ENCODE measurements around the gene HS3ST5.
"Not testable (repeated sequence)": the region's sequence is repeated elsewhere in the genome, so short reads cannot be mapped to it uniquely, and the experiment has no call there.

The HS3ST5 gene

DNA sequence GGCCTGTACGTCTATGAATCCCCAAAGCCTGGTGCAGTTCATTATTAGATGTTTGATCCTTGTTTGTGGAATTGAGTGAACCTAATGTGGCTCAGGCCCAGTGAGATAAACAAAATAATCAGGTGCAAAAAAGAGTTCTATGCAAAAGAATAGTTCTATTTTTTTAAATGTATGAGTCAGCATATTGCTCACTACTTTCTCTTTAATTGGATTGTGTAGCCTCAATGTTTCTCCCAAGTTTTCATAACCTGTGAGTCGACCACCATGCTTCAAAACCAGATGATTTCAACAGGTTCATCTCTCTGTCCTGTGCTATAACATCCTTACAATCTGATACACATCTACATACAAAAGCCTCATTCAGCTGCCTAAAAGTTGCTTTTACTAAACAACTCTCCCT is 255.3 kb downstream of the HS3ST5 start:
- no peak for DNase-seq (ENCODE audit: low read depth)

DNA sequence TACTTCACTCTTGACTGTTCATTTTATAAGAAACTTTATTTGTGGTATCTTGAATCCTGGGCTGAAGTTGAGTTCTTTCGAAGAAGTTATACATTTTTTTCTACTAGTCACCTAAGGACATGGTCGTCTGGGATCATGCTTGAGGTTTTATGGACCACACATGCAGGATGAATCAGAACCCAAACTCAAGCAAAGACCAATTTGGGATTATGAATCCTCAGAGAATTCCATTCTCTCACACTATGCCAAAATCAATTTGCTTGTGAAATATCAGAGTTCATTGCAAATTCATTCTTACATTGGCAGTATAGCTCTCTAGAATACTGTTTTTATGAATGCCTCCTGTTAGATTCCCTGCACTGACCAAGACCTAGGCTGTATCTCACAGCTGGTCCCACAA is 257.6 kb downstream of the HS3ST5 start:
- DNase-seq (ENCODE audit: low read depth) = no peak

DNA sequence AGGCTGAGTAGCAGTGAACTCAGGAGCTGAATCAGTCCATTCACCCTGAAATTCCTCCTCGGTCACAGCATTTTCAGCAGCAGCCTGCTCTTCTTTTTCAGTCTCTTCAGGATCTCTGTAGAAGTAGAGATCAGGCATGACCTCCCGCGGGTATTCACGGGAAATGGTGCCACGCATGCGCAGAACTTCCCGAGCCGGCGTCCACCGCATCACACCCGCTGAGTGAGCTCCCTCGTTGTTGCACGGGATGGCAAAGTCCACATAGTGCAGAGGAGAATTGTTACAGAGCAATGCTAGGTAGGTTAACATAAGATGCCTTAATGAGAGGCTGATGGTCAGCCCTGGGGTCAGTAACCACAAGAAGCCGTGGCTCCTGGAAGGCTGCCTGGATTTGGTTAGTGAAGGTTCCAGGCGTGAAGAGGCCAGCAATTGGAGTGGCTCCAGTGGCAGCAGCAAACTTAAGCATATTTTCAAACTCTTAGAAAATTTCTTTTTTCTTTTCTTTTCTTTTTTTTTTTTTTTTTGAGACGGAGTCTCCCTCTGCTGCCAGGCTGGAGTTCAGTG is 258.4 kb downstream of the HS3ST5 start:
- no peak for DNase-seq (ENCODE audit: low read depth)

DNA sequence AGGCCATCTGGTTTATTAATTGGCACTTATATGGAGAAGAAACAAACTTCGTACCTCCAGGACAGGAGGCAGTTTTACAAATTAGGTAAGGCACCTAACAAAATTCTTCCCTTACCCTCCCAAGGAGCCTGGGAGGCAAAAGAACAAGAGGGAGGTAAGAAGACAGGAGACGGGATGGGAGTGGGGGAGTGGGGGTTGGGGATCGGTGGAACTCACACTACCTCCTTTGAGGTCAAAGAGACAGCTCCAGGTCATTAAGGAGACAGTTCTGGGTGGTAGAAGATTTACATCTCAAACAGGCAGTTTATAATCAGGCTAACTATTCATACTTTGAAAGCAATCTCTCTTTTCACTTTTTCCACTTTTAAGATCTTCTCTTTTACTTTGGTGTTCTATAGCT is 259.6 kb downstream of the HS3ST5 start:
- DNase-seq (ENCODE audit: low read depth) = no peak

DNA sequence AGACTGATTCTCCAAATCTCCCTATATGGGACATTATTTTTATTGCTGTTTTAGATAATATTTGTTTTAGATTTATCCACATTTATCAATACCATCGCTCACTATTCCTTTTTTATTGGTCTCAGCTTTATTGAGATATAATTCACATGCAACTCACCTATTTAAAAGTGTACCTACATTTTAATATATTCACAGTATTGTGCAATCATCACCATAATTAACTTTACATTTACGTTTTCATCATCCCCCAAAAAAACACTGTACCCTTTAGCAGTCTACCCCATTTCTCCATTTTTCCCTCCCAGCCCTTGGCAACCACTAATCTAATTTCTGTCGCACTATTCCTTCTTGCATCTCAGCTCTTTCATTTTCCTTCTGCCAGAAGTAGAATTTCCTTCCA is 261.1 kb downstream of the HS3ST5 start:
- DNase-seq (ENCODE audit: low read depth) = no peak

DNA sequence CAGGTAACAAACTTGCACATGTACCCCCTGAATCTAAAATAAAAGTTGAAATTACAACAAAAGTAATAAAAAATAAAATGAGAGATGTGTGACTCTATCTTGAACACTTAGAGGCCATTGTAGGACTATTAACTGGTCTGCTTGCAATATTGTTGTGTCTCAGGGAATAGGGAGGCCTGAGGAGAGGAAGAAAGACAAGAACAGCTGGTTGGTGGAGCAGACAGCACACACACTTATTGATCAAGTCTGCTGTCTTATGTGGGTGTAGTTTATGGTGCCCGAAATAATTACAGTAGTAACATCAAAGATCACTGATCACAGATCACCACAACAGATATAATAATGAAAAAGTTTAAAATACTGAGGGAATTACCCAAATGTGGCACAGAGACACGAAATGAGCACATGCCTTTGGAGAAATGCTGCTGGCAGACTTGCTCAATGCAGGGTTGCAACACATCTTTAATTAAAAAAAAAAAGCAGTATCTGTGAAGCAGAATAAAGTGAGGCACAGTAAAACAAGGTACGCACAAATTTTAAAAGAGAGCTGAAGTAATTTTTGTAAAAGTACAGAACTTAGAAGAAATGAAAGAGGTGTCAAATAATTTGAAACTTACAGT is 261.8 kb downstream of the HS3ST5 start:
- no peak for DNase-seq (ENCODE audit: low read depth)

DNA sequence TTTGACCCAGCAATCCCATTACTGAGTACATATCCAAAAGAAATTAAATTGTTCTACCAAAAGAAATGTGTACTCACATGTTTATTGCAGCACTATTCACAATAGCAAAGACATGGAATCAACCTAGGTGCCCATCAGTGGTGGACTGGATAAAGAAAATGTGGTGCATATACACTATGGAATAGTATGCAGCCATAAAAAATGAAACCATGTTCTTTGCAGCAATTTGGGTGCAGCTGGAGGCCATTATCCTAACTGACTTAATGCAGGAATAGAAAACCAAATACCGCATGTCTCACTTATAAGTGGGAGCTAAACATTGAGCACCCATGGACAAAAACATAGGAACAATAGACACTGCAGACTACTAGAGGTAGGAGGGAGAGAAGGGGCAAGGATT is 262.4 kb downstream of the HS3ST5 start:
- DNase-seq (ENCODE audit: low read depth) = not testable (repeated sequence)

DNA sequence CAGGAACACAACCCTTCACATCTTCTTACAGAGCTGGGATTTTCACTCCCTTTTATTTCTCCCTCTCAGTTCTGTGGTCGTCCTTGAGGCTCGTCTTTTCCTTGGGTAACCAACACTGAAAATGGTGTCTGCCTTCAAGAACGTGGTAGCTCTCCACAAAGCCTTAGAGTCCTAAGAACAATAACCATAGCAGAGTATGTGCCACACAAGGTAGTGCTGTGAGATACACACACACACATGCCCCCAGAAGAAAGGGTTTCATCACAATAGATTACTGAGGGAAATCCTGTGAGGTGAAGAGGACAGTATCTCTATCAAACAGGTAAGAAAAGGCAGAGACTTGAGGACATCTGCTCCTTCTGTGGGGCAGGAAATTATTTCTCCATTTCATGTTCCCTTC is 267.0 kb downstream of the HS3ST5 start:
- no peak for DNase-seq (ENCODE audit: low read depth)

DNA sequence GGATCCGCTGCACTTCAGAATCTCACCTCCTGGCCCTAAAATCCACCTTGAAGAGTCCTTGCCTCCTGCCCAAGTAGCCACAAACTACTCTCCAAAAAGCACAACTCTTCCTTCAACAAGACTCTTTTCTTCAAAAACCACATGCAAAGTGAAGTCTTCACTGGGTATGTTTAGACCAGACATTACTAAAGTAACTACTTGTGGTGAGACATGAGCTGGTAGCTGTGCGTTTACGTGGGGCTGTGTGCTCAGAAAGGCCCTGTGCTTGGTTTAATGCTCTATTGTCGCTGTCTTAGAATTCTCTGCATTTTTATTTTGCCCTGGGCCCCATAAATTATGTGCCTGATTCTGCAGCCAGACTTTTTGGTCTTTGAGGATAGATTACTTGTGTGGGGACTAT is 267.5 kb downstream of the HS3ST5 start:
- DNase-seq (ENCODE audit: low read depth) = no peak

DNA sequence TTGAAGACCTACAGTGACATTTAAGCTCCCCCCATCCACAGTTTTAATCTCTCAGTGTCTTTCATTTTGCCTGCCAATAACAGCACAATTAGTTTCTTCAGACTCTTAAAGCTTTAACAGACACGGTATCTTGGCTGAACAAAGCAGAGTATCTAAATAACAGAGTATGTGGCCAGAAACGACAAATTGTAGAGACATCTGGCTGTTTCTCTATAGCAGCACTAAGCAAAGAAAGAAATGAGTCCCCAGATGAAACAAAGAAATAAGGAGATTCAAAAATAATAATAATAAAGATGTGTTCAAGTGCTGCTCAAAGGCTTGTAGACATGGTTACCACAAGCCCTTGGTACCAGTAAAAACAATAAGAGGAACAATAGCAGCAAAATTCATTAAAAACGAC is 274.1 kb downstream of the HS3ST5 start:
- no peak for DNase-seq (ENCODE audit: low read depth)

DNA sequence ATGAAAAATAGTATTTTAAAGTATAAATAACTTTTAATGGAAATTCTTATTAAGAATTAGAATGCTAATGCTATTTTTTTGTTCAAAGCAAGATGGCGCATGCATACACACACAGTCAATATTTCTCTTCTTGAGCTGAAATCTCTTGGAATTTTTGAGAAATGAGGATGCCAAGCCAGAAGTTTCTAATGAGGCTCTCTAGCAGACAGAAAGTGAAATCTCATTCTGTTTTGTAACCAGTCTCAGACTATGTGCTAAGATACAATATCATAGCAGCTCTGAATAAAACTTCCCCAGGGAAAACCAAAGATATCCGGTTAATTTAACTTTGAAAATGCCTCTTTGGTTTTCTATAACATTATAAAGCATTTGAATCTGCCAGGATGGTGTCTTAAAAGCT is 274.7 kb downstream of the HS3ST5 start:
- DNase-seq (ENCODE audit: low read depth) = no peak

DNA sequence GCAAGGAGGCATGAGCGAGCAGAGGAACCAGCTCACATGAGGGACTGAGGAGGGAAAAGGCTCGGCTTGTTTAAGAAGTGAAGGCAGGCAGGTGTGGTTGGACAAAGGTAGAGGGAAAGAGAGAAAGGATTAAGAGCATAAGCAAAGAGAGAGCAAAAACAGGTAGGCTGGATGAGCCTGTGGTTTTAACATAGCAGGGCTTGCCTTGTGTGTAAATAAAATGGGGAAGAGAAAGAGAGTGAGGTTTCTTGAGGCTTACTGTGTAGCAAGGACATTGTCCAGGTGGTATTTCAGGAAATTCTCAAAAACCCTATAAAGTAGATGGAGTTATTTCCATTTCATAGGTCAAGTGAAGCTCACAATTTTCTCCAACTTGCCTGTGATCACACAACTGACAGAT is 278.0 kb downstream of the HS3ST5 start:
- DNase-seq (ENCODE audit: low read depth) = no peak

DNA sequence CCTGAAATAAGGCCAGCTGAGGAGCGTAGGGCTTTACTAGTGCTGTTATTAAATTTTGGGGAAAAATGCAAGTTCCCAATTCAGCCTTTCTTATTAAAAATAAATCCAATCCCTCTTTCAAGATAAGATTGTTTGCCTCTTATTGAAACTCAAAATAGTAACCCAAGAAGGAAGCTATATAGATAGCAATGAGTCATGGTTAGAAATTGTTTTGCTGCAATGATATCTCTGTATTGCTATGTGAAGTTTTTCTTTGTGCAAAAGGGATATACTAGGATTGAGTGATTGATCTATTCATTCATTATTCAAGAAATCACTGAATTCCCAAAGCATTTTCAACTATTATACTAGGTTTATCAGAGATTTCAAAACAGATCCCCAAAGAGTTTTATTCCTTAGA is 278.9 kb downstream of the HS3ST5 start:
- DNase-seq (ENCODE audit: low read depth) = no peak

DNA sequence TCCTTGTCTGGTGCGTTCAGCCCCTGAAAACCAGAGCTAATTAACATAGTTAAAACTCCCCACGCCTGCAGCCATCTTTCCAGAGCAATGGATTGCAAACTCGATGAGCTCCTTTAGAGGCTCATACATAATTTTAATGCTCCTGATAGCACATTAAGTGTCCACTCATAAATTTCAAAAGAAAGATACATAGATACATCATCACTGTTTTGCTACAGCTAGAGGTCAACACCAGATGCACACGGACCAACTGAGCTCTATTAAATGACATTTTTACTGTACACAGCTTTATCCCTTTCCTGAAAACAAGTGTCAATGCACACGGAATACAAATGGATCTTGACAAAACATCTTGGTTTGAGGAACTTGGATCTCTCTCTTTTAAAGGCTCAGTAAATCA is 280.6 kb downstream of the HS3ST5 start:
- no peak for DNase-seq (ENCODE audit: low read depth)

DNA sequence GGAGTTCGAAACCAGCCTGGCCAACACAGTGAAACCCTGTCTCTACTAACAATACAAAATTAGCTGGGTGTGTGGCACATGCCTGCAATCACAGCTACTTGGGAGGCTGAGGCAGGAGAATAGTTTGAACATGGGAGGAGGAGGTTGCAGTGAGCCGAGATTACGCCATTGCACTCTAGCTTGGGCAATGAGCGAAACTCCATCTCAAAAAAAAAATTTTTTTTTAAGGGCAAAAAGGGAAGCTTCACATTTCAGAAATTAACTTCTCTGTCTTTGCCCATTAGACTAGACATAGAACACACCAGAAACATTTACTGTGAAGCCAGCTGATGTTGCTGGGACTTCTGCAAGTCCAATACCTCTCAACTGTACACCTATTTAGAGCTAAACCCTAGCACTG is 281.1 kb downstream of the HS3ST5 start:
- DNase-seq (ENCODE audit: low read depth) = no peak

DNA sequence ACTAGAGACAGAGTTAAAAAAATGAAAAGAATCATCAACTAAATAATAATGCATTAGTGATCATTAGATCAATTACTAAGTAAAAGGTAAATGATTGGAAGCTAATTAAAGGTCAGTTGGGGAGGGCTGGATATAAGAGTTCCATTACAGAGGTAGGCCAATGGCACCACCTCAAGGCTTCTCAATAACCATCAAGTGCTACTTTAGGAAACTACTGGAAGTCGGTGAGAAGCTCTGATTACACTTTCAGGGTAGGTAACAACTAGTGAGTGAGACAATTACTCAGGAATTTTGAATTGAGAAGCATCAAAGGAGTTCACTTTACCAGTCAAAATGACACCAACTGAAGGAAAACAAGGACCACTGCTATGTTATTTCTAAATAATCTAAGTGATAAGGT is 281.7 kb downstream of the HS3ST5 start:
- DNase-seq (ENCODE audit: low read depth) = no peak

DNA sequence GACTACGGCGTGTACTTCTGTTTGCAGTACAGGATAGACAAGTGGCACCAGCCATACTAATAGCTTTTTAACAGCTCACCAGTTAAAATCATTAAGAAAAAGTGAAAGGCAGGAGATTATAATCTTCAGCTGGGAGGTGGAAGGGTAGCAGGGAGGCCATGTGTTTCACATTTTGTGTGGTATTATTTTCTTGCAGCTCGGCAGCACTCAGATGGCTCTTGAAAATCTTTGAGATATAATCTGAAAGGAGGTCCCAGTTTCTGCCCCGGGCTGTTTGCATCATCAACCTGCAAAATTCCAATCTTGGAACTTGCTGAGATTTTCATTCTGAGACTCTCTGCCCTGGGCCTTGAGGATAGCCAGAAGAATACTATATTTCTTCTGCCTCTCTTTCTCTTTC is 284.4 kb downstream of the HS3ST5 start:
- no peak for DNase-seq (ENCODE audit: low read depth)

DNA sequence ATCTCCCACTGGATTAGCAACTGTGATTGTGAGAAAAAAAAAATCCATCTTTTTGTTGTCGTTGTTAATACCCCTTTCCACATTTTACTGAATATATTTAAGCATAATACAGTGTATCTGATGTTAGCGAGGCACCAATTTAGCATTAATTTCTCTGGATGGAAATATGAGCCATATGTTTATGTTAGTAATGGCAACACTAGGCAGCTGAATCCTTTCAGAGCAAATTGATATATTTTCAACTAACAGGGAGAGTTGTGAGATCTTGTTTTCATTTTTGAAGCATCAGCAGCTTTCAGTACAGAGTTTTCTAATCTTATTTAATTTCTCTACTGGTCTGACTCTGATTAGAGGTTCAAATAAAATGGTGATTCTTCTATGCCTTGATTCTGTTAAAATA is 287.1 kb downstream of the HS3ST5 start:
- DNase-seq (ENCODE audit: low read depth) = no peak

DNA sequence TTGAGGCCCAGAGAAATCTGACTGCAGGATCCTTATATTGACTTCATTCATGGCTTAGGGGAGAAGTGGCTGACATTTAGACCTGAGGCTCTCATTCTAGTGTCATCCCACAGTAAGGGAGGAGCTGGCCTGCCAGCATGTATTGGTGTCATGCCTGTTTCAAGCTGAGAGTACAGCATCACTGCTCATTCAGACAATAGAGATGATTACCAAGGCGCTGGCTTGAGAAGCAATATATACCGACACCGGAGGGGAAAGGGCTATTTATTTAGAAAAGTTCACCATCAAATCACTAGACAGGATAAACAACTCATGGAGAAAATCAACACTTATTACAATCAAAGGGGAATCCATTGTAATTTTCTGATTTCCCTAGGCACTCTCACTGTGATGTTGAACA is 287.5 kb downstream of the HS3ST5 start:
- no peak for DNase-seq (ENCODE audit: low read depth)

DNA sequence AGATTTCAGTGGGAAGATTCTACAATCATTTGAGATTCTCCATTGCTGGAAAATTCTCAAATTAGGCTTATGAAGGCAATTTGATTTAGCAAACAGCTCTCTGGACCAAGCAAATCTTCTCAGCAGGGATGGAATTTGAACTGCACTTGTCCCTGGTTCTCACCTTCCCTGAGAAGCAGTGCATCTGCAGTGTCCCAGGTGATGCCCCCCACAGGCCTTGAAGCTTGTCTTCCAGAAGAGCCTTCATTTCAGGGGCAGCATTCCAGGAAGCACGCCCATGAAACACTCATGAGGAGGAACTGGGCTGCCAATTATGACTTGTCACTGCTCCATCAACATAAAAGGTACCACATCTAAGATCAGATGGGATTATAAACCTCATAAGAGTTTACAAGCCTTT is 289.0 kb downstream of the HS3ST5 start:
- no peak for DNase-seq (ENCODE audit: low read depth)

DNA sequence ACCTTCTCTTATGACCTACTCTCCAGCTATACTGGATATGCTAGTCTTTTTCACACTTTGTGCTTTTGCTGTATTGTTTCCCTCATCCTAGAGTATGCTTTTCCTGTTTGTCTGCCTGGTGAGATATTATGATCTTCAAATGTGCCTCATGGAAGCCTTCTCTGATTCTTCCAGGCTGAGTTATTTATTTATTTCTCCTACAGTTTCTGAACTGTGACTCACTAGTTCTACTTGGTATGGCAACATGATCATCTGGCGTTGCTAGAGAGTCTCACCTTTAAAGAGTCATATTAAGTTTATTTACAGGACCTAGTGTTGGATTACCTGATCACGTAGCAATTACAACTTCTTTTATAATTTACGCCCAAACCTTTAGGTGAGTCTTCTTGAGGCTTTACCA is 290.7 kb downstream of the HS3ST5 start:
- DNase-seq (ENCODE audit: low read depth) = no peak

DNA sequence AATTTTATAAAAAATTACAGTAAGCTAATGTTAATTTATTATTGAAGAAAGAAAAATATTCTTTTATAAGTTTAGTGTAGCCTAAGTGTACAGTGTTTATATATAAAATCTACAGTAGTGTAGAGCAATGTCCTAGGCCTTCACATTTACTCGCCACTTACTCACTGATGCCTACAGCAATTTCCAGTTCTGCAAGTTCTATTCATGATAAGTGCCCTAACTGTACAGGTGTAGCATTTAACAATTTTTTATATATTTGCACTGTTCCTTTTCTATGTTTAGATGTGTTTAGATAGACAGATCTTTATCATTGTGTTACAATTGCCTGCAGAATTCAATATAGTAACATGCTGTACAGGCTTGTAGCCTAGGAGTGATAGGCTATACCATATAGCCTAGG is 291.8 kb downstream of the HS3ST5 start:
- DNase-seq (ENCODE audit: low read depth) = no peak

DNA sequence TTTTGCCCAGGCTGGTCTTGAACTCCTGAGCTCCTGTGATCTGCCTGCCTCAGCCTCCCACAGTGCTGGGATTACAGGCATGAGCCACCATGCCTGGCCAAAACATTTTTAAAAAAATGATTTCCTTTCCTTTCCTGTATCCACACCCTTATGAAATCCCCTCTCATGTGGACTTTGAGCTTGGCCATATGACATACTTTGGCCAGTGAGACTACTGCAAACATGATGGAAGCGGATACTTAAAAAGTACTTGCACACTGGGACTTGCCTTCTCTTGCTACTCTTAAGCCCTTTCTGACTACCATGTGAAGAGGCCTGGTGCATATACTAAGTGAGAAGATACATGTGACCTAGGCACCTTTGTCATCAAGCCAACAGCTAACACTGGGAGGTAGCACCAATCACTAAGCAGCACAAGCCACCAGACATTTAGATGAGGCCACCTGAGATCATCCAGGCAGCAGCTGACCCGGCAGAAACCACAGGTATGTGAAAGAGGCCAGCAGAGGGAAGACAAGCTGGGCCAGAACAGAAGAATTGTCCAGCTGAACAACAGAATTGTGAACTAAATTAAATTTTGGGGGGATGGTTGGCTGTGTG is 293.4 kb downstream of the HS3ST5 start:
- DNase-seq (ENCODE audit: low read depth) = no peak

DNA sequence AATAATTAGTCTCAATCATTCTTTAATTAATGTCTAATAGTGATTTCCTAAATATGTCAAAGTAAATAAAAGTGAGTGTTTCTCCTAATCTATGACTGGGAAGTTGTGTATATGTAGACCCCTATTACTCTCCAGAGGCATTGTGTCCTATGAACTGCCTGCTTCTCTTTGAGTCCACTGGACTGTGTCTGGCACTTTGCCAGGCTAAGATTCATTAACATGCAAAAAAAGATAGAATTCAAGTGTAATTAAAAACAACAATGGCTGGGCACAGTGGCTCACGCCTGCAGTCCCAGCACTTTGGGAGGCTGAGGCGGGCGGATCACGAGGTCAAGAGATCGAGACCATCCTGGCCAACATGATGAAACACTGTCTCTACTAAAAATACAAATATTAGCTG is 298.3 kb downstream of the HS3ST5 start:
- DNase-seq (ENCODE audit: low read depth) = not testable (repeated sequence)
